HepG2 (cell line): Measurements from ENCODE around the gene BMPER. TPM values are rescaled to one million over a fixed set of nuclear protein-coding genes. Genes with fewer than 3 reads are reported as not detected.

ENCODE experiments used
- ATAC-seq: fragments of 200-7000 bp; cut with Tn5 transposase; 3 replicates; pipeline ENCODE4 v1.9.1; 2020; ENCODE audit warnings: mild to moderate bottlenecking, moderate library complexity
- BruUV-seq: library from RNA; stranded (reverse); fragments of 400-500 nt; replicated peaks from 2 replicates; lab custom pipeline; 2021; lab: Mats Ljungman, UMichigan
- CTCF ChIA-PET: fragments of 300-600 bp; formaldehyde crosslinking; extraction: SDS; loops from one replicate; lab custom pipeline; 2021; ENCODE audit warnings: low total read pairs, inconsistent platforms, low intra/inter-chr PET ratio; lab: Yijun Ruan, JAX
- POLR2A ChIA-PET: fragments of 350-600 bp; sonication (Branson Sonifier 250); formaldehyde crosslinking; loops from one replicate; lab custom pipeline; 2020; ENCODE audit warnings: antibody characterized with exemption, inconsistent platforms; lab: Yijun Ruan, JAX
- DNase-seq: peaks from one replicate; pipeline ENCODE4 v3.0.0-alpha.2; 2015; ENCODE audit warnings: low spot score
- FAIRE-seq: peaks from 3 replicates; lab custom pipeline; 2011; peaks lifted over from hg19 to GRCh38; lab: Jason Lieb, UNC
- H2AFZ ChIP-seq: one replicate; pipeline ENCODE4 v1.6.1; 2011; ENCODE audit warnings: low read length, inconsistent platforms
- H3K27ac ChIP-seq: fragments of 300-600 bp; 3 replicates; pipeline ENCODE4 v1.8.0; 2011; ENCODE audit warnings: mixed run types, mild to moderate bottlenecking, mixed read lengths, low read length, inconsistent platforms; ENCODE audit not compliant: insufficient read depth; ENCODE audit errors: extremely low read length
- H3K27me3 ChIP-seq, 2 experiments: fragments of 200-600 bp in 1 of 2; 2 replicates in 1 of 2; 3 replicates in 1 of 2; pipeline versions ENCODE4 v1.6.0 to v1.8.0; 2011; ENCODE audit warnings: low read length in 2 of 2, mild to moderate bottlenecking in 2 of 2, moderate library complexity in 2 of 2, inconsistent platforms in 1 of 2; ENCODE audit not compliant: insufficient read depth in 2 of 2, control insufficient read depth in 1 of 2
- H3K36me3 ChIP-seq, 2 experiments: fragments of 200-600 bp in 1 of 2; replicated peaks in 1 of 2; 2 replicates in 1 of 2; 3 replicates in 1 of 2; pipeline versions ENCODE4 v1.5.1 to v1.8.0; 2011; ENCODE audit warnings: low read length in 2 of 2, inconsistent platforms in 1 of 2; ENCODE audit not compliant: insufficient read depth in 2 of 2, control insufficient read depth in 1 of 2
- H3K4me1 ChIP-seq: 2 replicates; pipeline ENCODE4 v1.5.1; 2012; ENCODE audit warnings: low read length, inconsistent platforms; ENCODE audit not compliant: insufficient read depth
- H3K4me2 ChIP-seq: 2 replicates; pipeline ENCODE4 v1.6.0; 2011; ENCODE audit warnings: low read depth, low read length, inconsistent platforms
- H3K4me3 ChIP-seq, 3 experiments: fragments of 200-600 bp in 1 of 3; sonication (generic), shearing (Covaris generic) in 1 of 3; replicated peaks in 1 of 3; 2 replicates each; pipeline ENCODE4 v1.5.1; 2011 to 2016; ENCODE audit warnings: low read length in 3 of 3, inconsistent platforms in 2 of 3, low read depth in 2 of 3, mild to moderate bottlenecking in 2 of 3, control low read depth in 1 of 3, mixed read lengths in 1 of 3; ENCODE audit not compliant: insufficient read depth in 1 of 3
- H3K79me2 ChIP-seq: one replicate; pipeline ENCODE4 v1.6.1; 2011; ENCODE audit warnings: low read length, inconsistent platforms; ENCODE audit not compliant: insufficient read depth
- H3K9ac ChIP-seq: 2 replicates; pipeline ENCODE4 v1.6.0; 2011; ENCODE audit warnings: mild to moderate bottlenecking, low read depth, low read length, inconsistent platforms; ENCODE audit not compliant: insufficient read depth
- H3K9me3 ChIP-seq: 2 replicates; pipeline ENCODE4 v1.5.1; 2012; ENCODE audit warnings: mild to moderate bottlenecking, low read length
- H4K20me1 ChIP-seq: 2 replicates; pipeline ENCODE4 v1.6.0; 2011; ENCODE audit warnings: inconsistent platforms, mild to moderate bottlenecking, low read length, moderate library complexity; ENCODE audit not compliant: insufficient read depth
- CHD4 ChIP-seq: fragments of 200-600 bp; sonication (generic); IDR thresholded peaks from 2 replicates; pipeline ENCODE4 v1.7.0; 2017; ENCODE audit warnings: mild to moderate bottlenecking, low read length, borderline replicate concordance
- GABPA ChIP-seq, 2 experiments: IDR thresholded peaks; 2 replicates each; pipeline ENCODE4 v1.6.1; 2011 to 2016; ENCODE audit warnings: low read depth in 2 of 2, low read length in 1 of 2, missing biosample characterization in 1 of 2, missing genetic modification characterization in 1 of 2
- KDM6A ChIP-seq: IDR thresholded peaks from 2 replicates; pipeline ENCODE4 v1.6.1; 2016; ENCODE audit warnings: low read depth
- NKX3-1 ChIP-seq: sonication (generic); formaldehyde crosslinking; IDR thresholded peaks from 2 replicates; pipeline ENCODE4 v1.5.0; 2020; ENCODE audit warnings: missing genetic modification reagents
- RBFOX2 ChIP-seq: fragments of 200-400 bp; formaldehyde crosslinking; IDR thresholded peaks from 2 replicates; pipeline ENCODE4 v1.6.1; 2017; ENCODE audit warnings: low read depth, mild to moderate bottlenecking, low read length
- STAT5B ChIP-seq: sonication (generic); formaldehyde crosslinking; IDR thresholded peaks from 2 replicates; pipeline ENCODE4 v1.4.0; 2020; ENCODE audit warnings: missing genetic modification reagents
- TARDBP ChIP-seq: sonication (generic); formaldehyde crosslinking; IDR thresholded peaks from 2 replicates; pipeline ENCODE4 v1.8.0; 2022; ENCODE audit warnings: mild to moderate bottlenecking, missing genetic modification reagents
- TCF7L2 ChIP-seq: IDR thresholded peaks from 2 replicates; pipeline ENCODE4 v1.6.1; 2011; ENCODE audit warnings: mild to moderate bottlenecking, low read depth, low read length, moderate library complexity
- ZNF678 ChIP-seq: sonication (generic); formaldehyde crosslinking; IDR thresholded peaks from 2 replicates; pipeline ENCODE4 v1.4.0; 2020; ENCODE audit warnings: mild to moderate bottlenecking, missing genetic modification reagents
- WGBS: methylation state at CpG from one replicate; pipeline ENCODE4 v1.1.6; 2017; ENCODE audit warnings: low lambda C conversion rate; 5-methylcytosine and 5-hydroxymethylcytosine counted together
- in situ Hi-C: cut with HindIII; loops from 2 replicates; pipeline ENCODE4 v1.10.0; 2017; ENCODE audit warnings: low pct_unique_long_range_greater_than_20kb; ENCODE audit not compliant: extremely low pct_ligation_motif_present
- intact Hi-C: fragments of 100-400 bp; cut with micrococcal nuclease; formaldehyde crosslinking; loops from one replicate; pipeline ENCODE4 v1.10.0; 2022; ENCODE audit not compliant: unreplicated experiment
- polyA plus RNA-seq, 8 experiments: library from polyadenylated mRNA; depleted of rRNA in 3 of 8; stranded (reverse) in 7 of 8; unstranded in 1 of 8; fragments of >200 nt; fragmentation: Illumina TruSeq in 4 of 8; extraction: Trizol in 4 of 8; gene quantifications; 2 replicates each; pipeline versions ENCODE4 v1.2.1 to v1.2.3, GENCODE V29; 2011 to 2016; ENCODE audit warnings: low read depth in 4 of 8, missing spikeins in 1 of 8, mixed read lengths in 1 of 8; ENCODE audit not compliant: insufficient read depth in 1 of 8
- total RNA-seq, 5 experiments: library from RNA; depleted of rRNA; stranded (reverse); fragments of >200 nt; fragmentation: Illumina TruSeq; extraction: Trizol; gene quantifications; 2 replicates each; pipeline ENCODE4 v1.2.3, GENCODE V29; 2016; ENCODE audit warnings: low read depth in 1 of 5
- TF ChIP-seq, protein P1 (sequence below): sonication (generic); formaldehyde crosslinking; IDR thresholded peaks from 2 replicates; pipeline ENCODE4 v1.5.0; 2020; ENCODE audit warnings: missing genetic modification reagents

The BMPER gene
- total and polyA plus RNA-seq, 2 of the 13 experiments (the other 11 are each of a cell fraction or from before 2014, with no cell fraction given): not detected

DNA sequence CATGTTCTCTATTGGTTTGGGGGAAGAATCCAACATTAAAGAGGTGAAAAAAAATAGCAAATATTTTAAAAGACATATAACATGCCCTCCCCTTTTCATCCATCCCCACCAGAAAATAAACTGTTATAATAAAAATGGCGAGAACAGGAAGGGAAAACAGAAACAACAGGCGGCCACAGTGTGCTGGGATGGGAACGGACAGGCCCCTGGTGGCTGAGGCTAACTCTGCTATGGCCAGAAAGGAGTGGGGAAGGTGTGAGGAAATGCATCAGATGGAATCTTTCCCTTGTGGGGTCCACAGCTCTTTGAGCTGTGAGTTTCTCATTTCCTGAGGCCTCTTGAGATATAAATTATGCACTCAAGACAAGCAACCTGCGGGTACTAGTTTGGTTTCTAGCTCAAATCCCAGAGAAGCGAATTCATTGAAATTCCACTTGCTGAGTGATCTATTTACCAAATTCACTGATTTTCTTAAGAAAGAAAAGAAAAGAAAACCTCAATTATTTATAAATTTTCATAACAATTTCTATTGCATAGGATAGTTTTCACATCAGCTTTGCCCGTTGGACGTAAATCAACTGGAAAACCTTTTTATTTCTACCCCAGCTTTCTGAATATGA lies 139.5 kb downstream of the BMPER start:
- Histone ChIP-seq H3K36me3 (no peaks in the 10 kb centered on the region), H4K20me1 (no peaks in the 10 kb centered on the region), H3K4me1 (no peaks in the 10 kb centered on the region), H3K9me3 (no peaks in the 10 kb centered on the region), H3K4me3 (no peak overlapping the region), H2AFZ (no peak overlapping the region), H3K4me2 (no peak overlapping the region), H3K9ac (no peak overlapping the region), H3K27me3 (no peaks in the 10 kb centered on the region; a peak in 2 of 5 replicates), H3K27ac (no peak overlapping the region), H3K79me2 (no peaks in the 10 kb centered on the region)
- DNase-seq (no peak), FAIRE-seq (no peak), ATAC-seq (no peak)
- TF ChIP-seq RBFOX2: no peak
- no peak for TF ChIP-seq STAT5B (CRISPR knock-in tag)
- no peak for TF ChIP-seq ZNF678 (CRISPR knock-in tag)
- no peak for TF ChIP-seq TARDBP (CRISPR knock-in tag)
- in situ Hi-C loops (no loop called here), intact Hi-C loops (no loop called here)
- 39% methylated on average over 7 of the region's 7 CpGs for WGBS
- ChIA-PET CTCF (no interaction called here), POLR2A (no interaction called here)
- BruUV-seq: no TSS peak

- POLR2A ChIA-PET: no interaction called here
- no peaks in the 10 kb centered on the region for H3K9me3 ChIP-seq
- no peak overlapping the region for H3K27ac ChIP-seq
- H3K4me2 ChIP-seq: no peak overlapping the region
- FAIRE-seq: no peak
- ATAC-seq: no peak
- H2AFZ ChIP-seq: no peak overlapping the region
- H4K20me1 ChIP-seq: no peaks in the 10 kb centered on the region
- DNase-seq: no peak
- no peaks in the 10 kb centered on the region for H3K36me3 ChIP-seq
- no peaks in the 10 kb centered on the region for H3K79me2 ChIP-seq
- no peaks in the 10 kb centered on the region; a peak in 1 of 5 replicates for H3K27me3 ChIP-seq
- WGBS: 100% methylated on average over 1 of the region's 1 CpG
- intact Hi-C loops: no loop called here
- H3K4me3 ChIP-seq: no peak overlapping the region
- CTCF ChIA-PET: no interaction called here
- H3K9ac ChIP-seq: no peak overlapping the region
- in situ Hi-C loops: no loop called here
- no peaks in the 10 kb centered on the region for H3K4me1 ChIP-seq
- BruUV-seq: no TSS peak
- TF ChIP-seq, protein P1, sequence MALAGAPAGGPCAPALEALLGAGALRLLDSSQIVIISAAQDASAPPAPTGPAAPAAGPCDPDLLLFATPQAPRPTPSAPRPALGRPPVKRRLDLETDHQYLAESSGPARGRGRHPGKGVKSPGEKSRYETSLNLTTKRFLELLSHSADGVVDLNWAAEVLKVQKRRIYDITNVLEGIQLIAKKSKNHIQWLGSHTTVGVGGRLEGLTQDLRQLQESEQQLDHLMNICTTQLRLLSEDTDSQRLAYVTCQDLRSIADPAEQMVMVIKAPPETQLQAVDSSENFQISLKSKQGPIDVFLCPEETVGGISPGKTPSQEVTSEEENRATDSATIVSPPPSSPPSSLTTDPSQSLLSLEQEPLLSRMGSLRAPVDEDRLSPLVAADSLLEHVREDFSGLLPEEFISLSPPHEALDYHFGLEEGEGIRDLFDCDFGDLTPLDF: no peak
- TF ChIP-seq CHD4 (no peak), KDM6A (no peak), GABPA (IDR thresholded peaks at IDR 0.05; ENCODE audit: low read depth, low read length) (no peak), GABPA (CRISPR knock-in tag; IDR thresholded peaks at IDR 0.05; ENCODE audit: low read depth) (no peak), TCF7L2 (no peak), NKX3-1 (no peak)
Observed at GRCh38 chr7:34048445-34048844, 143.1 kb downstream of the BMPER start.
